H1 (cell line): ENCODE results near the gene IFT80. TPM values are rescaled to one million over a fixed set of nuclear protein-coding genes. Genes with fewer than 3 reads are reported as not detected.

Experiments
- CTCF ChIA-PET: fragments of 300-600 bp; sonication (Branson Sonifier 250); formaldehyde crosslinking; loops from one replicate; lab custom pipeline; 2021; ENCODE audit not compliant: partially characterized antibody; lab: Charles Lee
- POLR2A ChIA-PET: fragments of 300-600 bp; sonication (Branson Sonifier 250); formaldehyde crosslinking; loops from one replicate; lab custom pipeline; 2021; ENCODE audit warnings: inconsistent platforms; ENCODE audit not compliant: partially characterized antibody; lab: Charles Lee
- DNase-seq, 2 experiments: peaks; one replicate each; pipeline versions ENCODE4 v3.0.0 to v3.0.0-alpha.2; 2010 to 2022; ENCODE audit warnings: low spot score in 2 of 2, low read depth in 1 of 2, mixed read lengths in 1 of 2
- FAIRE-seq: peaks from 2 replicates; lab custom pipeline; 2011; peaks lifted over from hg19 to GRCh38; lab: Jason Lieb, UNC
- H2AFZ ChIP-seq: 2 replicates; pipeline ENCODE4 v1.8.1; 2012; ENCODE audit warnings: low read length, inconsistent platforms
- H2AK5ac ChIP-seq: 2 replicates; pipeline ENCODE4 v1.6.1; 2013; ENCODE audit warnings: low read depth, low read length
- H2BK120ac ChIP-seq: replicated peaks from 2 replicates; pipeline ENCODE3; 2013; ENCODE audit warnings: low read depth, low read length, inconsistent platforms
- H2BK12ac ChIP-seq: 2 replicates; pipeline ENCODE4 v1.6.1; 2013; ENCODE audit warnings: low read depth, low read length
- H2BK15ac ChIP-seq: 2 replicates; pipeline ENCODE4 v1.6.1; 2013; ENCODE audit warnings: low read length
- H2BK20ac ChIP-seq: 2 replicates; pipeline ENCODE4 v1.6.1; 2013; ENCODE audit warnings: low read length
- H2BK5ac ChIP-seq: 2 replicates; pipeline ENCODE4 v1.6.1; 2013; ENCODE audit warnings: low read depth, low read length
- H3K14ac ChIP-seq: 2 replicates; pipeline ENCODE4 v1.6.1; 2013; ENCODE audit warnings: inconsistent platforms; ENCODE audit not compliant: insufficient read length
- H3K18ac ChIP-seq: 2 replicates; pipeline ENCODE4 v1.6.1; 2013; ENCODE audit warnings: low read length; ENCODE audit errors: extremely low read depth
- H3K23ac ChIP-seq: 2 replicates; pipeline ENCODE4 v1.6.1; 2013; ENCODE audit warnings: inconsistent platforms; ENCODE audit not compliant: insufficient read length
- H3K23me2 ChIP-seq: 2 replicates; pipeline ENCODE4 v1.6.1; 2013; ENCODE audit warnings: low read depth, low read length
- H3K27ac ChIP-seq: 2 replicates; pipeline ENCODE4 v1.6.1; 2011; ENCODE audit warnings: low read depth, low read length, inconsistent platforms
- H3K27me3 ChIP-seq, 4 experiments: replicated peaks in 1 of 4; 1 replicate in 1 of 4; 2 replicates in 3 of 4; pipeline versions ENCODE4 v1.6.1 to v1.8.1; 2011 to 2013; ENCODE audit warnings: low read length in 3 of 4, mild to moderate bottlenecking in 3 of 4, inconsistent platforms in 2 of 4, mixed read lengths in 2 of 4, moderate library complexity in 1 of 4; ENCODE audit not compliant: control insufficient read depth in 3 of 4, insufficient read depth in 3 of 4; ENCODE audit errors: extremely low read depth in 1 of 4
- H3K36me3 ChIP-seq, 4 experiments: 2 replicates each; pipeline versions ENCODE4 v1.6.1 to v1.8.1; 2011 to 2013; ENCODE audit warnings: mild to moderate bottlenecking in 4 of 4, low read length in 3 of 4, moderate library complexity in 2 of 4, control low read depth in 1 of 4, inconsistent platforms in 1 of 4; ENCODE audit not compliant: insufficient read depth in 4 of 4, control insufficient read depth in 2 of 4
- H3K4ac ChIP-seq: replicated peaks from 2 replicates; pipeline ENCODE3; 2013; ENCODE audit warnings: low read length, low read depth, mixed read lengths, inconsistent platforms; ENCODE audit not compliant: insufficient read length
- H3K4me1 ChIP-seq, 4 experiments: replicated peaks in 1 of 4; 1 replicate in 1 of 4; 2 replicates in 3 of 4; pipeline versions ENCODE4 v1.6.1 to v1.8.1; 2011 to 2013; ENCODE audit warnings: low read length in 3 of 4, inconsistent platforms in 2 of 4, mixed read lengths in 1 of 4; ENCODE audit not compliant: insufficient read depth in 4 of 4, control insufficient read depth in 3 of 4
- H3K4me2 ChIP-seq, 2 experiments: 2 replicates each; pipeline versions ENCODE4 v1.6.1 to v1.8.1; 2011 to 2013; ENCODE audit warnings: low read depth in 2 of 2, low read length in 2 of 2, control low read depth in 1 of 2, inconsistent platforms in 1 of 2, mild to moderate bottlenecking in 1 of 2; ENCODE audit not compliant: insufficient read depth in 1 of 2
- H3K4me3 ChIP-seq, 4 experiments: fragments of 200-600, 300-600 bp in 1 of 4; sonication (generic), shearing (Covaris generic), sonication (Bioruptor Twin) in 1 of 4; 2 replicates each; pipeline versions ENCODE4 v1.5.1 to v1.8.1; 2011 to 2016; ENCODE audit warnings: low read length in 4 of 4, low read depth in 3 of 4, control low read depth in 2 of 4, inconsistent platforms in 2 of 4, mild to moderate bottlenecking in 2 of 4, mixed read lengths in 1 of 4, moderate library complexity in 1 of 4; ENCODE audit not compliant: insufficient read depth in 2 of 4; ENCODE audit errors: extremely low read depth in 1 of 4
- H3K56ac ChIP-seq: replicated peaks from 2 replicates; pipeline ENCODE3; 2013; ENCODE audit warnings: low read depth, mild to moderate bottlenecking, mixed read lengths, low read length, inconsistent platforms; ENCODE audit not compliant: insufficient read length
- H3K79me1 ChIP-seq: 2 replicates; pipeline ENCODE4 v1.6.1; 2013; ENCODE audit warnings: low read depth, low read length, control low read depth
- H3K79me2 ChIP-seq, 2 experiments: 2 replicates each; pipeline versions ENCODE4 v1.6.1 to v1.8.1; 2012 to 2013; ENCODE audit warnings: low read length in 2 of 2, mild to moderate bottlenecking in 2 of 2, inconsistent platforms in 1 of 2; ENCODE audit not compliant: insufficient read depth in 2 of 2, control insufficient read depth in 1 of 2
- H3K9ac ChIP-seq, 4 experiments: replicated peaks in 1 of 4; 1 replicate in 1 of 4; 2 replicates in 3 of 4; pipeline versions ENCODE4 v1.6.1 to v1.8.1; 2011 to 2013; ENCODE audit warnings: low read depth in 3 of 4, low read length in 3 of 4, control low read depth in 2 of 4, mild to moderate bottlenecking in 2 of 4, moderate library complexity in 2 of 4, inconsistent platforms in 1 of 4; ENCODE audit errors: extremely low read depth in 1 of 4
- H3K9me3 ChIP-seq, 2 experiments: 2 replicates each; pipeline versions ENCODE4 v1.6.1 to v1.8.1; 2012 to 2013; ENCODE audit warnings: mild to moderate bottlenecking in 2 of 2, moderate library complexity in 2 of 2, control low read depth in 1 of 2, inconsistent platforms in 1 of 2, low read depth in 1 of 2, low read length in 1 of 2, mixed read lengths in 1 of 2; ENCODE audit not compliant: insufficient read depth in 2 of 2
- H4K20me1 ChIP-seq, 2 experiments: replicated peaks in 1 of 2; 2 replicates each; pipeline versions ENCODE3 to v1.8.1; 2011 to 2013; ENCODE audit warnings: inconsistent platforms in 2 of 2, low read length in 2 of 2, mild to moderate bottlenecking in 1 of 2; ENCODE audit not compliant: insufficient read depth in 2 of 2, control insufficient read depth in 1 of 2
- H4K5ac ChIP-seq: 2 replicates; pipeline ENCODE4 v1.6.1; 2013; ENCODE audit warnings: low read length, low read depth, mixed read lengths, inconsistent platforms; ENCODE audit not compliant: insufficient read length
- H4K8ac ChIP-seq: 2 replicates; pipeline ENCODE4 v1.8.0; 2013; ENCODE audit warnings: mild to moderate bottlenecking, moderate library complexity, low read length, inconsistent platforms; ENCODE audit not compliant: insufficient read depth; ENCODE audit errors: extremely low read depth
- H4K91ac ChIP-seq: replicated peaks from 2 replicates; pipeline ENCODE3; 2013; ENCODE audit warnings: low read length, mixed read lengths, inconsistent platforms; ENCODE audit not compliant: insufficient read length
- CBX5 ChIP-seq: fragments of 300-800, 300-1000 bp; sonication (generic); IDR thresholded peaks from 2 replicates; pipeline ENCODE4 v1.7.1; 2016; ENCODE audit warnings: antibody characterized with exemption, low read length, low read depth
- CREB1 ChIP-seq: IDR thresholded peaks from 2 replicates; pipeline ENCODE4 v1.6.1; 2012; ENCODE audit warnings: inconsistent platforms
- EP300 ChIP-seq, 2 experiments: IDR thresholded peaks; 1 replicate in 1 of 2; 2 replicates in 1 of 2; pipeline ENCODE4 v1.6.1; 2011 to 2012; ENCODE audit warnings: low read depth in 2 of 2, low read length in 2 of 2, mild to moderate bottlenecking in 2 of 2, borderline replicate concordance in 1 of 2, inconsistent platforms in 1 of 2, moderate library complexity in 1 of 2
- EZH2 ChIP-seq: fragments of 200-600 bp; sonication (generic); IDR thresholded peaks from 2 replicates; pipeline ENCODE4 v1.7.1; 2012; ENCODE audit warnings: low read depth, mild to moderate bottlenecking, moderate library complexity, low read length, inconsistent platforms; ENCODE audit not compliant: severe bottlenecking
- FOSL1 ChIP-seq: IDR thresholded peaks from 2 replicates; pipeline ENCODE4 v1.6.1; 2011; ENCODE audit warnings: mild to moderate bottlenecking, low read depth, low read length, moderate library complexity; ENCODE audit not compliant: insufficient read depth
- NANOG ChIP-seq: IDR thresholded peaks from 2 replicates; pipeline ENCODE4 v1.6.1; 2011; ENCODE audit warnings: low read length, low read depth, mild to moderate bottlenecking, inconsistent platforms; ENCODE audit not compliant: insufficient read depth, poor library complexity, severe bottlenecking
- NRF1 ChIP-seq: IDR thresholded peaks from 2 replicates; pipeline ENCODE4 v1.6.1; 2011; ENCODE audit warnings: mild to moderate bottlenecking, low read depth, low read length, improper control_type of control experiment
- PHF8 ChIP-seq: fragments of 200-600 bp; sonication (generic); conservative IDR thresholded peaks from 2 replicates; pipeline ENCODE4 v1.7.1; 2012; ENCODE audit warnings: low read depth, mild to moderate bottlenecking, inconsistent platforms, low read length, moderate library complexity
- RFX5 ChIP-seq: IDR thresholded peaks from 2 replicates; pipeline ENCODE4 v1.6.1; 2011; ENCODE audit warnings: low read depth, low read length, improper control_type of control experiment, borderline replicate concordance
- RNF2 ChIP-seq: fragments of 200-900, 300-1000 bp; sonication (generic); IDR thresholded peaks from 2 replicates; pipeline ENCODE4 v1.7.1; 2016; ENCODE audit warnings: borderline replicate concordance, low read depth, mild to moderate bottlenecking, antibody characterized with exemption, low read length; ENCODE audit not compliant: poor library complexity, severe bottlenecking; ENCODE audit errors: missing control alignments
- SP2 ChIP-seq: IDR thresholded peaks from 2 replicates; pipeline ENCODE4 v1.6.1; 2012; ENCODE audit warnings: mild to moderate bottlenecking, low read length, inconsistent platforms
- SUZ12 ChIP-seq: fragments of 200-600 bp; sonication (generic); IDR thresholded peaks from 2 replicates; pipeline ENCODE4 v1.6.1; 2012; ENCODE audit warnings: mild to moderate bottlenecking, inconsistent platforms, low read length, moderate library complexity, mixed read lengths
- TAF7 ChIP-seq: optimal IDR thresholded peaks from 2 replicates; pipeline ENCODE3; 2011; ENCODE audit warnings: low read depth, mild to moderate bottlenecking, inconsistent platforms, low read length, moderate library complexity, borderline replicate concordance
- YY1 ChIP-seq: IDR thresholded peaks from 2 replicates; pipeline ENCODE4 v1.6.1; 2011; ENCODE audit warnings: low read depth, mild to moderate bottlenecking, low read length
- WGBS, 2 experiments: shearing (Covaris generic) in 1 of 2; methylation state at CpG; one replicate each; pipeline versions ENCODE4 v1.1.6 to v1.1.7; 2013 to 2015; ENCODE audit warnings: low lambda C conversion rate in 2 of 2, mixed read lengths in 2 of 2, inconsistent platforms in 1 of 2, low coverage in 1 of 2, missing lambda C conversion rate in 1 of 2; ENCODE audit not compliant: insufficient replicate concordance in 2 of 2, insufficient coverage in 1 of 2, insufficient read length in 1 of 2; ENCODE audit errors: extremely low coverage in 1 of 2, missing lambda C conversion rate in 1 of 2; 5-methylcytosine and 5-hydroxymethylcytosine counted together
- polyA plus RNA-seq, 7 experiments: library from polyadenylated mRNA; depleted of rRNA in 3 of 7; stranded (reverse) in 5 of 7; unstranded in 2 of 7; fragments of >200 nt in 5 of 7; fragments of 200-250 nt in 2 of 7; gene quantifications; 1 replicate in 5 of 7; 2 replicates in 1 of 7; 4 replicates in 1 of 7; pipeline versions ENCODE4 v1.2.1 to v1.2.3, GENCODE V29; 2011 to 2013; ENCODE audit warnings: missing spikeins in 2 of 7, mixed read lengths in 2 of 7
- total RNA-seq: library from RNA; stranded (reverse); fragmentation: NEBNext Ultra II Directional; extraction: Animal tissue kit (Norgen Biotek cat#: 25700); gene quantifications from 2 replicates; pipeline ENCODE4 v1.2.1, GENCODE V29; 2021

IFT80 gene
- total and polyA plus RNA-seq, 2 of the 8 experiments (the other 6 are each of a cell fraction or from before 2014, with no cell fraction given): 7.2 to 25.9 TPM

GRCh38 chr3:160213191-160213590 is 185.8 kb downstream of the IFT80 start:
- H2BK15ac ChIP-seq: no peak overlapping the region
- H2AK5ac ChIP-seq: no peak overlapping the region
- ChIA-PET POLR2A (no interaction called here), CTCF (interaction anchor here (0.5 to 3.6 kb wide), 3 partner anchors 10 to 180 kb away, joined by 3 to 21 read pairs (median 3); no protein-coding TSS in a partner anchor)
- H3K4me3 ChIP-seq: no peak overlapping the region
- no peak overlapping the region for H3K4ac ChIP-seq
- no peaks in the 10 kb centered on the region for H4K20me1 ChIP-seq
- no peak overlapping the region for H3K23ac ChIP-seq
- no peaks in the 10 kb centered on the region for H3K79me2 ChIP-seq
- no peak overlapping the region for H3K18ac ChIP-seq
- no peak overlapping the region for H2BK12ac ChIP-seq
- H4K8ac ChIP-seq: no peak overlapping the region
- no peaks in the 10 kb centered on the region for H3K23me2 ChIP-seq
- 90% methylated on average over 1 of the region's 1 CpG; no CpG with 5 or more reads in 1 of the 2 experiments for WGBS, 2 experiments
- H3K79me1 ChIP-seq: no peaks in the 10 kb centered on the region
- H2AFZ ChIP-seq: no peak overlapping the region
- H2BK20ac ChIP-seq: no peak overlapping the region
- H3K56ac ChIP-seq: no peak overlapping the region
- H3K27ac ChIP-seq: no peak overlapping the region
- H3K4me2 ChIP-seq: no peak overlapping the region
- H3K4me1 ChIP-seq: no peaks in the 10 kb centered on the region
- H3K9me3 ChIP-seq: no peaks in the 10 kb centered on the region
- H2BK120ac ChIP-seq: no peak overlapping the region
- DNase-seq: no peak
- no peak overlapping the region for H3K9ac ChIP-seq
- H3K27me3 ChIP-seq: no peaks in the 10 kb centered on the region
- no peaks in the 10 kb centered on the region; a peak in 1 of 8 replicates for H3K36me3 ChIP-seq
- H4K91ac ChIP-seq: no peak overlapping the region
- FAIRE-seq: no peak
- H2BK5ac ChIP-seq: no peak overlapping the region
- H3K14ac ChIP-seq: no peak overlapping the region
- H4K5ac ChIP-seq: no peak overlapping the region
- TF ChIP-seq RNF2 (no peak), CBX5 (no peak), YY1 (no peak), CREB1 (no peak), EZH2 (no peak), RFX5 (no peak), EP300 (IDR thresholded peaks at IDR 0.05; ENCODE audit: borderline replicate concordance in 1 of 2, low read depth in 2 of 2, low read length in 2 of 2) (no peak), NRF1 (no peak), NANOG (no peak), PHF8 (no peak), SP2 (no peak), TAF7 (no peak), SUZ12 (no peak), FOSL1 (no peak)
